HG02981 (cell line): ENCODE measurements around the gene TUFT1.
"Not testable (repeated sequence)": the region's sequence is repeated elsewhere in the genome, so short reads cannot be mapped to it uniquely, and the experiment has no call there.

Source experiments
- ATAC-seq: cut with Tn5 transposase; IDR thresholded peaks from one replicate; pipeline ENCODE4 v1.9.1; 2021; ENCODE audit warnings: mild to moderate bottlenecking, moderate library complexity; ENCODE audit not compliant: unreplicated experiment

Gene TUFT1

DNA sequence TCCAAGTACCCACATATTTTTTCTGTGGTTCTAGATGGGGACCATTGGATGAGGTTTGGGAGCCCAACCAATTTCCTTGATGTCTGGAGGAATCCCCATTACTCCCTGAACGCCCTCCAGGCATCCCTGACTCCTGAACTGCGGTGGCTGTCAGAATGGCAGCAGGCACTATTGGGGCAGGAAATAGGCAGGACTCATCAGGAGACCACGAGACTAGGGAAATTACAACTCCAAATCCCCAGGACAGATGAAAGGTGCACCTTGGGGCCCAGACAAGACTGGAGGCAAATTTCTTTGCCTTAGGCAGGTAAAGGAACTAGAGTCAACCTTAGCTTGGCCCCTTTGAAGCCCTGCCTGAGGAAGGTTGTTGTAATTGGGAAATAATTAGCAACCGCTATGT, 27.8 kb upstream of the TUFT1 start:
- no peak for ATAC-seq

GRCh38 chr1:151512801-151513625, 27.1 kb upstream of the TUFT1 start:
- no peak for ATAC-seq

DNA sequence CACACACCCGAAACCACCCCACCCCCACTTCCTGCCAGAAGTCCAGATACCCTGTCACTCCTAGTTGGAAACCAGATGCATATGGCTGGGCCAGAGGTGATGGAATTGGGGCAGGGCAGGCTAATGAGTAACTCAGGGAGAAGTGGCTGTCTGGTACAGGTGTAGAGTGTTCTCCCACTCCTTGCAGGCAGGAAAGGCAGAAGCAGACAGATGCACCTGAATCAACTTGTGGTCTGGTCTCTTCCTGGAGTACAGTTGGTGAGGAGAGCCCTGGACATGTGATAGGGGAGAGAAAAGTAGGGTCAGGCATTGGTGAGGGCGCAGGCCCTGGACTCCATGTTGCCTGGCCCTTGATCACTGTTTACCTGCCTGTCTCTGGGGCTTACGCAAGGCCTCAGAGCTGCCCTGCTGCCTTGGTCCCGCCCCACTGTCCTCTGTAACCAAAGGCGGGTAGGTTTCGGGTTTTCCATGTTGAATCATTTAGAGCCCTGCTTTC, 26.4 kb upstream of the TUFT1 start:
- ATAC-seq = no peak

GRCh38 chr1:151514366-151514765, 25.7 kb upstream of the TUFT1 start:
- no peak for ATAC-seq

DNA sequence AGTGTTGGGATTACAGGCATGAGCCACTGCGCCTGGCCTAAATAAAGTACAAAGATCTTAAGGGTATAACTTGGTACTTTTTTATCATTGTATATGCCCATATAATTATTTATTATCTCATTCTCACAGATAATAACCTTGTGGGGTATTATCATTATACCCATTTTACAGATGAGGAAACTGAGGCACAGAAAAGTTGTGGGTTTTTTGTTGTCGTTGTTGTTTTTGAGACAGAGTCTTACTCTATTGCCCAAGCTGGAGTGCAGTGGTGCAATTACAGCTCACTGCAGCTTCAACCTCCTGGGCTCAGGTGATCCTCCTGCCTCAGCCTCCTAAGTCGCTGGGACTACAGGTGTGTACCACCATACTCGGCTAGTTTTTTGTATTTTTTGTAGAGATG, 24.8 kb upstream of the TUFT1 start:
- ATAC-seq = no peak

- ATAC-seq = no peak
These were observed 24.0 kb upstream of the TUFT1 start for GRCh38 chr1:151516031-151516511.

DNA sequence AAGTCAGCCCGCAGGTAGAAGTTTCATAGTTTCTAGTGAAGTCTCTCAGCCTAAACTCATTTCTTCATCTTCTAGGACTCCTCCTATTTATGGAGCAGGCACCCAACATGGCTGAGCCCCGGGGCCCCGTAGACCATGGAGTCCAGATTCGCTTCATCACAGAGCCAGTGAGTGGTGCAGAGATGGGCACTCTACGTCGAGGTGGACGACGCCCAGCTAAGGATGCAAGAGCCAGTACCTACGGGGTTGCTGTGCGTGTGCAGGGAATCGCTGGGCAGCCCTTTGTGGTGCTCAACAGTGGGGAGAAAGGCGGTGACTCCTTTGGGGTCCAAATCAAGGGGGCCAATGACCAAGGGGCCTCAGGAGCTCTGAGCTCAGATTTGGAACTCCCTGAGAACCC, 21.7 kb upstream of the TUFT1 start:
- ATAC-seq = no peak

DNA sequence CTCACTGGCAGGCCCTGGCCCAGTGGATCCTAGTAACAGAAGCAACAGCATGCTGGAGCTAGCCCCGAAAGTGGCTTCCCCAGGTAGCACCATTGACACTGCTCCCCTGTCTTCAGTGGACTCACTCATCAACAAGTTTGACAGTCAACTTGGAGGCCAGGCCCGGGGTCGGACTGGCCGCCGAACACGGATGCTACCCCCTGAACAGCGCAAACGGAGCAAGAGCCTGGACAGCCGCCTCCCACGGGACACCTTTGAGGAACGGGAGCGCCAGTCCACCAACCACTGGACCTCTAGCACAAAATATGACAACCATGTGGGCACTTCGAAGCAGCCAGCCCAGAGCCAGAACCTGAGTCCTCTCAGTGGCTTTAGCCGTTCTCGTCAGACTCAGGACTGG, 21.2 kb upstream of the TUFT1 start:
- no peak for ATAC-seq

DNA sequence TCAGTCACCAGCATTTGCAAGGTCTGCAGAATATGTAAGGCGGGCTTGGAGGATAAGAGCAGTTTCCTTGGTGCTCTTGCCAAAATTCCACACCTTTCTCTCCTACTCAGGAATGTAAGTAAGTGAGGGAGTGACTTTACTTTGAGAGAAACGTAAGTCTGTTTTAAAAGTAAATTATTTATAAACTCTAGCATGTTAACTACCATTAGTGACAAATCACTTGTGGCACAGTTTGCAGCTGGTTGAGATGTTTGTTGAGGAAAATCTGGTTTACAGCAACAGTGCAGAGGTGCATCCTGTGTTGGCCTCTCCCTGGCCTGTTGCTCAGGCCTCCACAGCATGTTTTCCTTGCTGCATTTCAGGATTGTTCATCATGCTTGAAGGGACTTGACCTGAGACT, 20.4 kb upstream of the TUFT1 start:
- ATAC-seq = no peak

DNA sequence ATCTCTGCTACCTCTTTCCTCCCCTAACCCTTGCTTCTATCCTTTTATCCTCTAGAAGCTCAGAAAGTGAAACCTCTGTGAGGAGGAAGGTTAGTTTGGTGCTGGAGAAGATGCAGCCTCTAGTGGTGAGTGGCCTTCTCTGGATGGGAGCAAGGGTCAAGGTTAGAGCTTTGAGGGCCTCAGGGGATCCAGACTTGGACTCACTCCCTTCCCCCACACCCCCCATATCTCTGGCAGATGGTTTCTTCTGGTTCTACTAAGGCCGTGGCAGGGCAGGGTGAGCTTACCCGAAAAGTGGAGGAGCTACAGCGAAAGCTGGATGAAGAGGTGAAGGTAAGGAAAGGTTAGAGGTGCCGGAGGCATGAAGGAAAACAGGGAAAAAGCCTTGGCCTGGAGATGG, 19.8 kb upstream of the TUFT1 start:
- no peak for ATAC-seq

DNA sequence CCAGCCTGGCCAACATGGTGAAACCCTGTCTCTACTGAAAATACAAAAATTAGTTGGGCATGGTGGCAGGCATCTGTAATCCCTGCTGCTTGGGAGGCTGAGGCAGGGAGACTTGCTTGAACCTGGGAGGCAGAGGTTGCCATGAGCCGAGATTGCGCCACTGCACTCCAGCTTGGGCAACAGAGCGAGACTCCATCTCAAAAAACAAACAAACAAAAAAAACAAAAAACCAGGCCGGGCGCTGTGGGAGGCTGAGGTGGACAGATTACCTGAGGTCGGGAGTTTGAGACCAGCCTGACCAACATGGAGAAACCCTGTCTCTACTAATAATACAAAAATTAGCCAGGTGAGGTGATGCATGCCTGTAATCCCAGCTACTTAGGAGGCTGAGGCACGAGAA, 17.7 kb upstream of the TUFT1 start:
- not testable (repeated sequence) for ATAC-seq

- no peak for ATAC-seq
These were observed 16.8 kb upstream of the TUFT1 start for GRCh38 chr1:151523326-151523725.

DNA sequence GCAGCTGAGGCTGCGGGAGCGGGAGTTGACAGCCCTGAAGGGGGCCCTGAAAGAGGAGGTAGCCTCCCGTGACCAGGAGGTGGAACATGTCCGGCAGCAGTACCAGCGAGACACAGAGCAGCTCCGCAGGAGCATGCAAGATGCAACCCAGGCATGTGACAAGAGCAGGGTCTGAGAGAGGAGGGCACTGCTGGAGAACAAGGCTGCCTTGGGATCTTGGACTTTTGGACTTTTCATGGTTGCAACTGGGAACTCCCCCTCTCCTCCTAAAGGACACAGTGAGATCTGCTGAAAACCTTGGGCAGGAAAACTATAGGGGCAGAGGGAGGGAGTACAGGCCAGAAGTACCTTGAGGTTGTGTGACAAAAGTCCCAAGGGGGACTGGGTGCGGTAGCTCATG, 15.4 kb upstream of the TUFT1 start:
- no peak for ATAC-seq

DNA sequence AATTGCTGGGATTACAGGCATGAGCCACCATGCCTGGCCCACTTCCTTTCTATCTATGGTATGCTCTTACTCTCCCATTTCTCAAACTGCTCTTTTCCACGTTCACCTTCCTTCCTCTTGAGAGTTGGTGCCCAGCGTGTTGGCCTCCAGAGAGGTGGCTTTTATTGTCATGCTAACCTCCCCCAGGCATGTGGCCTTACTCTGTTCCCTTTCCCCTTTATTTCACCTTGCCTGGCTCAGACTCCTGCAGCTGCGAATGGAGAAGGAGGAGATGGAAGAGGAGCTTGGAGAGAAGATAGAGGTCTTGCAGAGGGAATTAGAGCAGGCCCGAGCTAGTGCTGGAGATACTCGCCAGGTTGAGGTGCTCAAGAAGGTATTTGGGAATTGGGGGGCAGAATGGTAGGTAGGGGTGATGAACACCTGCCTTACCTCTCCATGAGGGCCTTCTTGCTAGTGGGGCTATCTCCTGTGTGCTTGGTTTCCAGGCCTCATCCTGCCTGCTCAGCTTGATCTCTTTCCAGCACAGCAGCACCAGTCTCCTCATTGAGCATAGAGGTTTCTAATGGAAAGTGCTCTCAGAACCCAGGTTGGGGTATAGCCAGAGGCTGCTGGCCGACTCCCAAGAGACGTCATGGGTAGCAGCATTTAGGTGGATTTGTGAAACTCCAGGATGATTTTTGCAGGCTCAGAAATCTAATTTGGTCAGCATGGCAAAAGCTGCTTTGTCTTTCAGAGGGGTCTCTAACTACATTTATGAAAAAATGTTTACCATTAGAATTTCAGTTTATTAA, 13.2 kb upstream of the TUFT1 start:
- no peak for ATAC-seq

- ATAC-seq = no peak
These were observed 10.9 kb upstream of the TUFT1 start for GRCh38 chr1:151529211-151529702.

- ATAC-seq = no peak
These were observed 10.3 kb upstream of the TUFT1 start for GRCh38 chr1:151529781-151530180.

DNA sequence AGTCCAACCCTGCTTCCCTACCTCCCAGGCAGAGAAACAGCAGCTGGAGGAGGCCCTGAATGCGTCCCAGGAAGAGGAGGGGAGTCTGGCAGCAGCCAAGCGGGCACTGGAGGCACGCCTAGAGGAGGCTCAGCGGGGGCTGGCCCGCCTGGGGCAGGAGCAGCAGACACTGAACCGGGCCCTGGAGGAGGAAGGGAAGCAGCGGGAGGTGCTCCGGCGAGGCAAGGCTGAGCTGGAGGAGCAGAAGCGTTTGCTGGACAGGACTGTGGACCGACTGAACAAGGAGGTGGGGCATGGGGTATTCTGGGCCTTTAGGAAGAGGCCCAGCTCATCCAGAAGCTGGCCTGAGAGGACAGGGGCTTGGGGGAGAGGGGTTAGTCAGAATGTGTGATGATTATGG, 9.6 kb upstream of the TUFT1 start:
- ATAC-seq = no peak

- no peak for ATAC-seq
These were observed 6.2 kb upstream of the TUFT1 start for GRCh38 chr1:151533870-151534269.

DNA sequence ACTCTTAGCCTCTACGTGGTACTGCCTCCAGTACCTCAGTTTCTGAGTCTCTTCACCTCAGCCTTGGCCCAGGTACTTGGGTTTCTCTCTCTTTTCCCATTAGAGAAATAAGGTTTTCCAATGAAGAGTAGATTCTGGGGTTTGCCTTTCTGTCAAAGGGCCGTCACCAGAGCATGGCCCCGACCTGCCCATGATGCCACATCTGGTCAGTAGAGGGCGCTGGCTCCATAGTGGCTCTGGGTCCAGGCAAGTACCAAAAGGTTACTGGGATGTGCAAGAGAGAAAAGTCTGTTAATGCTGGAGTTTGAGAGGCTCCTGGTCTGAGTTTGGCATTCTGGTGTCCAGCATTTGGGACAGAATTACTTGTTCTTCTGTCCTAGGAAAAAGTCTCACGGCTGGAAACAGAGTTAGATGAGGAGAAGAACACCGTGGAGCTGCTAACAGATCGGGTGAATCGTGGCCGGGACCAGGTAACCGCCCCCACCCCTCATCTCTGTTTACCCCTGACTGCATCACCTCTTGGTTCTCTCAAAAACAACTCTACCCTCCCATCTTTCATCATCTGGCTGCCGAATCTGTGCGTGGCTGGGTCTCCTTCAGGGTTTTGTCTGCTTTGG, 5.3 kb upstream of the TUFT1 start:
- no peak for ATAC-seq

- ATAC-seq = no peak
These were observed 4.5 kb upstream of the TUFT1 start for GRCh38 chr1:151535326-151536271.
